H9 (cell line): ENCODE data around the gene SMIM1. TPM values are rescaled to one million over a fixed set of nuclear protein-coding genes. Genes with fewer than 3 reads are reported as not detected.
A peak's percentile ranks its signal among the peaks of the same experiment; 100 is the strongest.

Source experiments
- DNase-seq: peaks from one replicate; pipeline ENCODE4 v3.0.0-alpha.2; 2017
- H2AFZ ChIP-seq: one replicate; pipeline ENCODE4 v1.6.1; 2013; ENCODE audit warnings: mild to moderate bottlenecking, low read length, control low read depth, moderate library complexity
- H2AK5ac ChIP-seq: 2 replicates; pipeline ENCODE4 v1.6.1; 2013; ENCODE audit warnings: low read length, control low read depth, mixed read lengths; ENCODE audit not compliant: insufficient read length
- H2BK120ac ChIP-seq: one replicate; pipeline ENCODE4 v1.6.1; 2013; ENCODE audit warnings: low read depth, mild to moderate bottlenecking, low read length, control low read depth, inconsistent platforms; ENCODE audit not compliant: poor library complexity, severe bottlenecking
- H2BK12ac ChIP-seq: 2 replicates; pipeline ENCODE4 v1.6.1; 2013; ENCODE audit warnings: low read length, control low read depth, mixed read lengths, low read depth; ENCODE audit not compliant: insufficient read length
- H2BK15ac ChIP-seq: 2 replicates; pipeline ENCODE4 v1.6.1; 2013; ENCODE audit warnings: low read depth, low read length, control low read depth
- H2BK20ac ChIP-seq: one replicate; pipeline ENCODE4 v1.6.1; 2013; ENCODE audit warnings: low read depth, mild to moderate bottlenecking, low read length, control low read depth, inconsistent platforms; ENCODE audit not compliant: poor library complexity, severe bottlenecking
- H2BK5ac ChIP-seq: 2 replicates; pipeline ENCODE4 v1.6.1; 2013; ENCODE audit warnings: low read length, control low read depth, mixed read lengths; ENCODE audit not compliant: insufficient read length
- H3K14ac ChIP-seq: 2 replicates; pipeline ENCODE4 v1.6.1; 2013; ENCODE audit warnings: low read length, control low read depth; ENCODE audit not compliant: insufficient read depth
- H3K18ac ChIP-seq: 2 replicates; pipeline ENCODE4 v1.6.1; 2013; ENCODE audit warnings: low read depth, mild to moderate bottlenecking, mixed read lengths, low read length, control low read depth; ENCODE audit not compliant: insufficient read length
- H3K23ac ChIP-seq: 2 replicates; pipeline ENCODE4 v1.6.1; 2013; ENCODE audit warnings: low read length, control low read depth, mixed read lengths, low read depth; ENCODE audit not compliant: insufficient read length
- H3K23me2 ChIP-seq: 2 replicates; pipeline ENCODE4 v1.6.1; 2013; ENCODE audit warnings: low read depth, mild to moderate bottlenecking, mixed read lengths, low read length, control low read depth; ENCODE audit not compliant: insufficient read length, poor library complexity, severe bottlenecking
- H3K27ac ChIP-seq: 2 replicates; pipeline ENCODE4 v1.5.1; 2013; ENCODE audit warnings: low read length, control low read depth, mixed read lengths, low read depth; ENCODE audit not compliant: insufficient read length
- H3K27me3 ChIP-seq: 2 replicates; pipeline ENCODE4 v1.6.1; 2013; ENCODE audit warnings: low read length, control low read depth, inconsistent platforms; ENCODE audit not compliant: insufficient read depth
- H3K4ac ChIP-seq: 2 replicates; pipeline ENCODE4 v1.6.1; 2013; ENCODE audit warnings: low read depth, mild to moderate bottlenecking, control low read depth, inconsistent platforms, low read length, moderate library complexity
- H3K4me1 ChIP-seq: 2 replicates; pipeline ENCODE4 v1.6.1; 2013; ENCODE audit warnings: low read length, control low read depth, inconsistent platforms; ENCODE audit not compliant: insufficient read depth
- H3K4me2 ChIP-seq: 2 replicates; pipeline ENCODE4 v1.6.1; 2013; ENCODE audit warnings: low read length, control low read depth, mixed read lengths; ENCODE audit not compliant: insufficient read length, insufficient read depth
- H3K56ac ChIP-seq: 2 replicates; pipeline ENCODE4 v1.6.1; 2013; ENCODE audit warnings: low read depth, mild to moderate bottlenecking, mixed read lengths, low read length, control low read depth; ENCODE audit not compliant: insufficient read length
- H3K79me1 ChIP-seq: 2 replicates; pipeline ENCODE4 v1.6.1; 2013; ENCODE audit warnings: low read depth, mild to moderate bottlenecking, moderate library complexity, low read length, control low read depth, inconsistent platforms; ENCODE audit not compliant: insufficient read depth, poor library complexity, severe bottlenecking
- H3K79me2 ChIP-seq: 2 replicates; pipeline ENCODE4 v1.6.1; 2013; ENCODE audit warnings: low read length, control low read depth, inconsistent platforms; ENCODE audit not compliant: insufficient read depth
- H3K9ac ChIP-seq: 2 replicates; pipeline ENCODE4 v1.6.1; 2013; ENCODE audit warnings: low read length, control low read depth, mixed read lengths; ENCODE audit not compliant: insufficient read length; ENCODE audit errors: extremely low read depth
- H3K9me3 ChIP-seq: one replicate; pipeline ENCODE4 v1.6.1; 2013; ENCODE audit warnings: low read depth, low read length, inconsistent platforms; ENCODE audit not compliant: control insufficient read depth
- H3T11ph ChIP-seq: one replicate; pipeline ENCODE4 v1.6.1; 2013; ENCODE audit warnings: mild to moderate bottlenecking, low read length, control low read depth, inconsistent platforms
- H4K20me1 ChIP-seq: one replicate; pipeline ENCODE4 v1.6.1; 2013; ENCODE audit not compliant: control insufficient read depth, insufficient read length, insufficient read depth
- H4K5ac ChIP-seq: 2 replicates; pipeline ENCODE4 v1.6.1; 2013; ENCODE audit warnings: low read depth, mild to moderate bottlenecking, mixed read lengths, low read length, control low read depth; ENCODE audit not compliant: insufficient read length
- H4K8ac ChIP-seq: replicated peaks from 2 replicates; pipeline ENCODE4 v1.6.1; 2013; ENCODE audit warnings: low read length, control low read depth, mixed read lengths, low read depth; ENCODE audit not compliant: insufficient read length
- H4K91ac ChIP-seq: 2 replicates; pipeline ENCODE4 v1.6.1; 2013; ENCODE audit warnings: low read depth, mild to moderate bottlenecking, moderate library complexity, mixed read lengths, low read length, control low read depth; ENCODE audit not compliant: insufficient read length
- H3K27ac Mint-ChIP-seq, 3 experiments: 2 replicates in 2 of 3; 3 replicates in 1 of 3; pipeline ENCODE4 v1.8.0; 2020 to 2021; ENCODE audit warnings: mixed read lengths in 3 of 3, mild to moderate bottlenecking in 1 of 3, moderate library complexity in 1 of 3
- H3K27me3 Mint-ChIP-seq: 2 replicates; pipeline ENCODE4 v1.8.0; 2021; ENCODE audit warnings: low read depth, mild to moderate bottlenecking, moderate library complexity, mixed read lengths
- H3K36me3 Mint-ChIP-seq, 3 experiments: 2 replicates in 2 of 3; 3 replicates in 1 of 3; pipeline ENCODE4 v1.8.0; 2020 to 2021; ENCODE audit warnings: low read depth in 3 of 3, mixed read lengths in 3 of 3; ENCODE audit not compliant: insufficient read depth in 1 of 3
- H3K4me1 Mint-ChIP-seq, 2 experiments: 2 replicates each; pipeline ENCODE4 v1.8.0; 2020; ENCODE audit warnings: mixed read lengths in 2 of 2
- H3K4me3 Mint-ChIP-seq, 2 experiments: 2 replicates in 1 of 2; 3 replicates in 1 of 2; pipeline ENCODE4 v1.8.0; 2020 to 2021; ENCODE audit warnings: mild to moderate bottlenecking in 2 of 2, mixed read lengths in 2 of 2, moderate library complexity in 1 of 2
- H3K9me3 Mint-ChIP-seq, 2 experiments: 2 replicates in 1 of 2; 3 replicates in 1 of 2; pipeline ENCODE4 v1.8.0; 2020; ENCODE audit warnings: mild to moderate bottlenecking in 2 of 2, mixed read lengths in 2 of 2, moderate library complexity in 1 of 2
- CTCF ChIP-seq: fragments of 200-600 bp; sonication (generic); conservative IDR thresholded peaks from 3 replicates; pipeline ENCODE4 v1.8.0; 2021; ENCODE audit warnings: antibody characterized with exemption, mild to moderate bottlenecking
- WGBS: extraction: QIAGEN DNeasy Blood & Tissue Kit; methylation state at CpG from one replicate; pipeline ENCODE4 v1.1.7; 2013; ENCODE audit warnings: missing lambda C conversion rate, low lambda C conversion rate, mixed read lengths; ENCODE audit not compliant: insufficient read length; ENCODE audit errors: extremely low coverage; 5-methylcytosine and 5-hydroxymethylcytosine counted together
- total RNA-seq: library from RNA; stranded (reverse); gene quantifications from 2 replicates; pipeline ENCODE4 v1.2.1, GENCODE V29; 2021

SMIM1 gene
- total RNA-seq, 1 experiment from 2014 or later, result 5.3 TPM

DNA sequence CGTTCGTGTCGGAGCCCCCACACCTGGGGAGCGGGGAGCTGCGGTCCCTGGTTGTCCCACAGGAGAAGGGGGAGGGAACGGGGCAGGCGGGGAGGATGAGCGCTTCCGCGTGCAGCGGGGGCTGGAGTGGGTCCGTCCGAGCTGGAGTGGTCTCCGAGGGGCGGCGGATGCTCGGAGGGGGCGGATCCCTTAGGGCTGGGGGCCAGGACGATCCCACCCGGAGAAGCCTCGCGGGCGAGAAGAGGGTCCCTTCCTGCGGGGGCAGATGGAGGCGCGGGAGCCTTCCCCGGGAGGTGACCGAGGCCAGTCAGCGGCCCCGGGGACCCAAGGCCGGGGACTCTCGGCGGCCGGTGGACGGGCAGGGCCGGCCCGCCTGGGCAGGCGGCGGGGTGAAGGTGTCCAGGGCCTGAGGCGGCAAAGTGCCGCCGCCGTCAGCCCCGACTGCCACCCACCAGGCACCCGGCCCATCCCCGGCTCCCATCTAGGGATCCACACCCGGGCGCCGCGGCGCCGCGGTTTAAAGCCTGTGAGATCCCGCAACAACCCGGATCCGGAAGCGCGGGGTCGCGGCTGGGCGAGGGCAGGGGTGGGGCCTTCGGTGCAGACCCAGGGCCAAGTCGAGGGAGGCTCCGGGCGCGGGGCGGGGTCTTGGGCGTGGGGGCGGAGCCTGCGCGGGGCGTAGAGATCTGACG lies 25.6 kb upstream of the SMIM1 start:
- Histone ChIP-seq H3K4me1 (peaks cover 5% of the 10 kb centered on the region; the same call in 1 of the 2 replicates), H3K18ac (peak overlapping the region; percentile 60), H3K9ac (peak overlapping the region; percentile 5), H3K23me2 (peaks cover 11% of the 10 kb centered on the region), H2BK120ac (no peak overlapping the region), H2AK5ac (no peak overlapping the region), H2AFZ (no peak overlapping the region), H3K4ac (no peak overlapping the region), H3K79me2 (peaks cover 2% of the 10 kb centered on the region; the same call in 1 of the 2 replicates), H4K91ac (no peak overlapping the region), H2BK12ac (no peak overlapping the region), H4K20me1 (peaks cover 3% of the 10 kb centered on the region), H4K8ac (no peak overlapping the region), H4K5ac (no peak overlapping the region), H3K14ac (peak overlapping the region; percentile 51; the same call in 1 of the 2 replicates), H3K9me3 (no peaks in the 10 kb centered on the region), H3K79me1 (no peaks in the 10 kb centered on the region), H3K4me2 (peak overlapping the region; percentile 70), H3K56ac (no peak overlapping the region), H2BK20ac (no peak overlapping the region), H3K27ac (no peak overlapping the region), H3K27me3 (no peaks in the 10 kb centered on the region; the same call in 1 of the 2 replicates), H3T11ph (no peak overlapping the region), H2BK15ac (no peak overlapping the region; the same call in 1 of the 2 replicates), H2BK5ac (no peak overlapping the region), H3K23ac (no peak overlapping the region)
- Mint-ChIP-seq H3K9me3 (no peaks in the 10 kb centered on the region), H3K27ac (peak overlapping the region in 2 of 3 experiments; percentile 97; a peak in 3 of 7 replicates), H3K27me3 (peaks cover 20% of the 10 kb centered on the region), H3K4me3 (peak overlapping the region; percentile 92 to 95), H3K36me3 (peaks cover 19 to 29% (median 26%) of the 10 kb centered on the region in 3 experiments; a peak in 6 of 7 replicates), H3K4me1 (peaks cover 18 to 19% of the 10 kb centered on the region in 2 experiments)
- no CpG with 5 or more reads among the region's 73 CpGs for WGBS
- TF ChIP-seq CTCF, result no peak
- DNase-seq, result peak; percentile 97
